ENCODE results near the gene AXL. TPM values are rescaled to one million over a fixed set of nuclear protein-coding genes. Genes with fewer than 3 reads are reported as not detected.
"Not testable (repeated sequence)": the region's sequence is repeated elsewhere in the genome, so short reads cannot be mapped to it uniquely, and the experiment has no call there.

The AXL gene
- total and polyA plus RNA-seq, 3 donors from 2014 or later, result 56.0 to 150 (median 98.2) TPM

GRCh38 chr19:41195675-41196497 lies 23.1 kb upstream of the AXL start:
- WGBS, 2 donors, result 79 to 80% methylated on average over 10 of the region's 10 CpGs
- Histone ChIP-seq H3K4me1 (no peaks in the 10 kb centered on the region), H3K27ac (no peak overlapping the region), H3K36me3 (ENCODE audit: low read depth, missing control alignments) (no peaks in the 10 kb centered on the region), H3K27me3 (no peaks in the 10 kb centered on the region), H3K4me3 (no peak overlapping the region), H3K9me3 (no peaks in the 10 kb centered on the region)
- no peak for DNase-seq
- intact Hi-C loops (cut with DNase I; ENCODE audit: low total_unique reads), result no loop called here
- TF ChIP-seq CTCF (IDR thresholded peaks at IDR 0.05) (no peak), POLR2A (IDR thresholded peaks at IDR 0.05) (no peak)

GRCh38 chr19:41198559-41198958 lies 20.5 kb upstream of the AXL start:
- intact Hi-C loops (cut with DNase I; ENCODE audit: low total_unique reads), result no loop called here
- Histone ChIP-seq H3K36me3 (ENCODE audit: low read depth, missing control alignments) (no peaks in the 10 kb centered on the region), H3K4me1 (no peaks in the 10 kb centered on the region), H3K27ac (no peak overlapping the region), H3K9me3 (no peaks in the 10 kb centered on the region), H3K27me3 (no peaks in the 10 kb centered on the region), H3K4me3 (no peak overlapping the region)
- WGBS, 2 donors, result 72 to 82% methylated on average over 5 to 11 of the region's 11 CpGs
- no peak for DNase-seq
- TF ChIP-seq POLR2A (IDR thresholded peaks at IDR 0.05) (no peak), CTCF (IDR thresholded peaks at IDR 0.05) (no peak)

- Histone ChIP-seq H3K27ac (no peak overlapping the region), H3K27me3 (no peaks in the 10 kb centered on the region), H3K36me3 (ENCODE audit: low read depth, missing control alignments) (no peaks in the 10 kb centered on the region), H3K4me1 (no peaks in the 10 kb centered on the region), H3K4me3 (no peak overlapping the region), H3K9me3 (no peaks in the 10 kb centered on the region)
- no peak for DNase-seq
- 90 to 92% methylated on average over 14 to 18 of the region's 18 CpGs for WGBS, 2 donors
- TF ChIP-seq POLR2A (IDR thresholded peaks at IDR 0.05), result no peak
- no peak for TF ChIP-seq CTCF (IDR thresholded peaks at IDR 0.05)
- intact Hi-C loops (cut with DNase I; ENCODE audit: low total_unique reads), result no loop called here
These were observed 15.7 kb upstream of the AXL start for GRCh38 chr19:41203371-41203770.

GRCh38 chr19:41204338-41204737 lies 14.7 kb upstream of the AXL start:
- H3K27me3 ChIP-seq; H3K9me3 ChIP-seq; intact Hi-C loops (cut with DNase I; ENCODE audit: low total_unique reads); H3K27ac ChIP-seq; H3K4me3 ChIP-seq; H3K4me1 ChIP-seq; H3K36me3 ChIP-seq (ENCODE audit: low read depth, missing control alignments): not testable (repeated sequence)
- peak; percentile 72 to 88 (median 85) for TF ChIP-seq CTCF (IDR thresholded peaks at IDR 0.05)
- 44 to 46% methylated on average over 7 of the region's 7 CpGs for WGBS, 2 donors
- peak; percentile 90 for DNase-seq

- intact Hi-C loops (cut with DNase I; ENCODE audit: low total_unique reads), result loop anchor here (5.0 kb wide), 1 partner anchor 56 kb away; the partner anchor contains the start of gene HNRNPUL1
- WGBS, 2 donors, result 77 to 80% methylated on average over 10 of the region's 10 CpGs
- H3K36me3 ChIP-seq (ENCODE audit: low read depth, missing control alignments), result no peaks in the 10 kb centered on the region
- no peaks in the 10 kb centered on the region for H3K9me3 ChIP-seq
- no peaks in the 10 kb centered on the region for H3K27me3 ChIP-seq
- TF ChIP-seq POLR2A (IDR thresholded peaks at IDR 0.05), result no peak
- TF ChIP-seq CTCF (IDR thresholded peaks at IDR 0.05), result no peak
- DNase-seq, result no peak
- H3K4me1 ChIP-seq, result no peaks in the 10 kb centered on the region
- H3K27ac ChIP-seq, result no peak overlapping the region
- H3K4me3 ChIP-seq, result no peak overlapping the region
These were observed 13.0 kb upstream of the AXL start for GRCh38 chr19:41205995-41206394.
